Right renal cortex interstitium (tissue), 3 donors: ENCODE results near the gene DOK1. TPM values are rescaled to one million over a fixed set of nuclear protein-coding genes. Genes with fewer than 3 reads are reported as not detected.

Source experiments
- DNase-seq, 3 donors: peaks; one replicate each; pipeline ENCODE4 v3.0.0-alpha.2; 2013; ENCODE audit warnings: low read depth in 3 of 3, low spot score in 2 of 3
- polyA plus RNA-seq, 3 donors: library from polyadenylated mRNA; unstranded; fragments of 120-200 nt; gene quantifications; one replicate each; pipeline ENCODE4 v1.2.1, GENCODE V29; 2013; ENCODE audit not compliant: insufficient read length in 3 of 3

The DOK1 gene
- polyA plus RNA-seq, 3 donors = 8.0 to 9.8 (median 8.6) TPM

GRCh38 chr2:74593826-74594772 is 39.6 kb downstream of the DOK1 start:
- no peak for DNase-seq

GRCh38 chr2:74596584-74596983 is 42.1 kb downstream of the DOK1 start:
- no peak for DNase-seq

- DNase-seq = no peak
These were observed 42.9 kb downstream of the DOK1 start for GRCh38 chr2:74597410-74597809.

GRCh38 chr2:74599676-74600075 is 45.2 kb downstream of the DOK1 start:
- DNase-seq = no peak

GRCh38 chr2:74602586-74603281 is 48.2 kb downstream of the DOK1 start:
- DNase-seq = no peak

- no peak for DNase-seq
These were observed 48.9 kb downstream of the DOK1 start for GRCh38 chr2:74603282-74604000.

- DNase-seq = no peak
These were observed 52.4 kb downstream of the DOK1 start for GRCh38 chr2:74606927-74607326.

Other genes starting within 250 kb of the DOK1 start
- gene SLC4A5, start 211.3 kb upstream of the DOK1 start, polyA plus RNA-seq = 1 to 10 TPM; 1.4 to 2.2 (median 2.2) TPM
- gene DCTN1, start 174.4 kb upstream of the DOK1 start, polyA plus RNA-seq = 100 to 1,000 TPM; 137 to 143 (median 140) TPM
- 1 to 10 TPM; 4.4 to 6.6 (median 5.7) TPM for gene C2orf81, start 133.1 kb upstream of the DOK1 start, polyA plus RNA-seq
- 10 to 100 TPM; 35.9 to 40.2 (median 36.5) TPM for gene WDR54, start 133.0 kb upstream of the DOK1 start, polyA plus RNA-seq
- 10 to 100 TPM; 55.3 to 59.0 (median 55.9) TPM for gene RTKN, start 112.8 kb upstream of the DOK1 start, polyA plus RNA-seq
- 10 to 100 TPM; 14.6 to 29.6 (median 24.2) TPM for gene INO80B, start 99.6 kb upstream of the DOK1 start, polyA plus RNA-seq
- gene WBP1, start 96.3 kb upstream of the DOK1 start, polyA plus RNA-seq = 100 to 1,000 TPM in 1 of 3 donors, 10 to 100 TPM in 2; 90.1 to 101 (median 96.6) TPM
- 10 to 100 TPM; 43.6 to 56.1 (median 47.2) TPM for gene MOGS, start 89.3 kb upstream of the DOK1 start, polyA plus RNA-seq
- gene MRPL53, start 82.0 kb upstream of the DOK1 start, polyA plus RNA-seq = 10 to 100 TPM; 37.1 to 43.6 (median 38.9) TPM
- 10 to 100 TPM in 2 of 3 donors, 1 to 10 TPM in 1; 7.7 to 10.6 (median 10.1) TPM for gene CCDC142, start 71.7 kb upstream of the DOK1 start, polyA plus RNA-seq
- gene TTC31, start 71.6 kb upstream of the DOK1 start, polyA plus RNA-seq = 10 to 100 TPM; 24.4 to 26.6 (median 24.9) TPM
- gene LBX2, start 55.1 kb upstream of the DOK1 start, polyA plus RNA-seq = 1 to 10 TPM; 1.4 to 3.5 (median 1.7) TPM
- 10 to 100 TPM; 27.6 to 27.8 (median 27.6) TPM for gene PCGF1, start 47.0 kb upstream of the DOK1 start, polyA plus RNA-seq
- gene TLX2, start 40.3 kb upstream of the DOK1 start, polyA plus RNA-seq = under 1 TPM in 1 of 3 donors, not detected in 2; 0.06 TPM
- gene DQX1, start 28.5 kb upstream of the DOK1 start, polyA plus RNA-seq = under 1 TPM; 0.08 to 0.18 (median 0.12) TPM
- gene AUP1, start 25.0 kb upstream of the DOK1 start, polyA plus RNA-seq = 10 to 100 TPM; 92.5 to 99.8 (median 97.0) TPM
- gene HTRA2, start 24.8 kb upstream of the DOK1 start, polyA plus RNA-seq = 10 to 100 TPM; 32.3 to 35.8 (median 33.1) TPM
- 1 to 10 TPM; 9.2 to 9.9 (median 9.8) TPM for gene LOXL3, start 778 bp upstream of the DOK1 start, polyA plus RNA-seq
- under 1 TPM; 0.57 to 0.72 (median 0.71) TPM for gene M1AP, start 93.6 kb downstream of the DOK1 start, polyA plus RNA-seq
- gene SEMA4F, start 99.5 kb downstream of the DOK1 start, polyA plus RNA-seq = 1 to 10 TPM; 5.7 to 6.5 (median 5.8) TPM